RPMI7951 (cell line): Measurements from ENCODE around the gene INPP5B. TPM values are rescaled to one million over a fixed set of nuclear protein-coding genes. Genes with fewer than 3 reads are reported as not detected.
A peak's percentile ranks its signal among the peaks of the same experiment; 100 is the strongest.
"Not testable (repeated sequence)": the region's sequence is repeated elsewhere in the genome, so short reads cannot be mapped to it uniquely, and the experiment has no call there.

Experiments
- DNase-seq: peaks from one replicate; pipeline ENCODE4 v3.0.0-alpha.2; 2012; ENCODE audit warnings: low read depth
- total RNA-seq: library from RNA; depleted of rRNA; stranded (reverse); fragments of >200 nt; shearing (Covaris generic); gene quantifications from 2 replicates; pipeline ENCODE4 v1.2.3, GENCODE V29; 2014

Gene INPP5B
- total RNA-seq, 1 experiment from 2014 or later, result 14.1 TPM

GRCh38 chr1:37914719-37915475, 32.0 kb downstream of the INPP5B start:
- no peak for DNase-seq

- not testable (repeated sequence) for DNase-seq
Measured at GRCh38 chr1:37911478-37911877, 35.4 kb downstream of the INPP5B start.

GRCh38 chr1:37910886-37911285, 36.0 kb downstream of the INPP5B start:
- DNase-seq, result not testable (repeated sequence)

GRCh38 chr1:37908531-37908930, 38.3 kb downstream of the INPP5B start:
- not testable (repeated sequence) for DNase-seq

GRCh38 chr1:37907416-37908125, 39.3 kb downstream of the INPP5B start:
- not testable (repeated sequence) for DNase-seq

GRCh38 chr1:37906591-37906990, 40.3 kb downstream of the INPP5B start:
- DNase-seq, result not testable (repeated sequence)

DNA sequence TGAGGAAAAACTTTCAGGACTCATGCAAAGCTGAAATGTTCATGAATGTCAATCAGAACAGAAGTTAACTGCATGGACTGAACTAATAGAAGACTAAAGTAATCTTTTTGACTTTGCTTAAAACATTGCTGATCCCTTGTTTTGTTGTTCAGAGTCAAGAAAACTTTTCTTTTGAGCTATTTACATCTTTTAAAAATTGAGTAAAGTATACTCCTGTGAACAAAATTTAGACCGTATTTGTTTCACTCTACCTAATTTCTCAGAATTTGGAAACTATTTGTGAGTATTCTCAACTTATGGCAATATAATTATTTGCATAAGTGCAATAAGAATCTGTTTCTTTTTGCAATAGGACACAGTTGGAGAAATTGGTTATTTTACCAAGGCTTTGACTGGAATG, 41.1 kb downstream of the INPP5B start:
- DNase-seq, result no peak

GRCh38 chr1:37903921-37904320, 42.9 kb downstream of the INPP5B start:
- not testable (repeated sequence) for DNase-seq

DNA sequence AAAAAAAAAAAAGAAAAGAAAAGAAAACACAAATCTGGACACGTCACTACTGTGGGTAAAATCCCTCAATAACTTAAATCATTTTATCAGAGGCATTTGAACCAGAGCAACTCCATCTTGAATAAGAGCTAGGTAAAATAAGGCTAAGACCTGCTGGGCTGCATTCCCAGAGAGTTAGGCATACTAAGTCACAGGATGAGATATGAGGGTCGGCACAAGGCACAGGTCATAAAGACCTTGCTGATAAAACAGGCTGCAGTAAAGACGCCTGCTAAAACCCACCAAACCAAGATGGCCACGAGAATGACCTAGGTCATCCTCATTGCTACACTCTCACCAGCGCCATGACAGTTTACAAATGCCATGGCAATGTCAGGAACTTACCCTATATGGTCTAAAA, 43.9 kb downstream of the INPP5B start:
- no peak for DNase-seq

- DNase-seq, result no peak
Measured at GRCh38 chr1:37901893-37902225, 45.0 kb downstream of the INPP5B start.

- DNase-seq, result no peak
Measured at GRCh38 chr1:37901191-37901892, 45.5 kb downstream of the INPP5B start.

DNA sequence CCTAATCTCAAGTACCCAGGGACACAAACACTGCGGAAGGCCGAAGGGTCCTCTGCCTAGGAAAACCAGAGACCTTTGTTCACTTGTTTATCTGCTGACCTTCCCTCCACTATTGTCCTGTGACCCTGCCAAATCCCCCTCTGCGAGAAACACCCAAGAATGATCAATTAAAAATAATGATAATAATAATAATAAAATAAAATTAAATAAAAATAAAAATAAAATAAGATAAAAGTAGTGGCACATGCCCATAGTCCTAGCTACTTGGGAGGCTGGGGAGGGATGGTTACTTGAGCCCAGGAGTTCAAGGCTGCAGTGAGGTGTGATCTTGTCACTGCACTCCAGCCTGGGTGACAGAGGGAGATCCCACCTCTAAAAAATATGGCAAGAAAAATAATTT, 49.3 kb downstream of the INPP5B start:
- not testable (repeated sequence) for DNase-seq

GRCh38 chr1:37893673-37894072, 53.2 kb downstream of the INPP5B start:
- no peak for DNase-seq

DNA sequence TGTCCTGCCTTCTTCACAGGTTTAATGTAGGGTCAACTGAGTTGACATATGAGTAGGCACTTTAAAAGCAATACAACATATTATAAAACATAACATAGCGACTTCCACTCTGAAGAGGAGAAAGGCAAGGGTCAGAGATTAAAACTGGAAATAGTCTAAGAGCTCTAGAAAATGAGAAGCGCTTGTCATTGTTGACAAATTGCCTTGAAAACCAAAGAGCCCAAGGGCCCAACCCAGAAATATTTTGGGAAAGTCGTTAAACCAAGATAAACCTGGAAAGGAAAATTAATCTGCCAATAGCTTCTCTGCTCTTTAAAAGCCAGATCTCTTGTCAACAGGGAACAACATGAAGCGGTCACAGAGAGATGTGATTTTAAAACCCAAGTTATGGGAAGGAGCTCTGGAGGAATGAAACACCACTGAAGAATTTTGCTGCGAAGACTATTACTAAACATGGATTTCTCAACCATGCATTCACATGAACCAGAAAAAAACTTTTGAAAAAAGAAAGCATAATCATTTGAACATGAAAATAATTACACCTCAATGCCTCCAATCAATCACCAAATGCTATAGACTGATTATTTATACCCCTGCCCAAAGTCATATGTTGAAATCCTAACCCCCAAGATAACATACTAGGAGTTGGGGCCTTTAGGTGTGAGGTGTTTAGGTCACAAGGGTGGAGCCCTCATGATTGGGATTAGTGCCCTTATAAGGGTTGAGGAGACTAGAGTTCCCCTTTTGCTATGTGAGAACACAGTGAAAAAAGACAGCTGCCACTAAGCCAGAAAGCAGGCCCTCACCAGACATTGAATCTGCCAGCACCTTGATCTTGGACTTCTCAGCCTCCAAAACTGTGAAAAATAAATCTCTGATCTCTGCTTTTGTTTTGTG, 54.5 kb downstream of the INPP5B start:
- DNase-seq, result no peak

- peak; percentile 31 for DNase-seq
Measured at GRCh38 chr1:37890378-37891014, 56.4 kb downstream of the INPP5B start.

DNA sequence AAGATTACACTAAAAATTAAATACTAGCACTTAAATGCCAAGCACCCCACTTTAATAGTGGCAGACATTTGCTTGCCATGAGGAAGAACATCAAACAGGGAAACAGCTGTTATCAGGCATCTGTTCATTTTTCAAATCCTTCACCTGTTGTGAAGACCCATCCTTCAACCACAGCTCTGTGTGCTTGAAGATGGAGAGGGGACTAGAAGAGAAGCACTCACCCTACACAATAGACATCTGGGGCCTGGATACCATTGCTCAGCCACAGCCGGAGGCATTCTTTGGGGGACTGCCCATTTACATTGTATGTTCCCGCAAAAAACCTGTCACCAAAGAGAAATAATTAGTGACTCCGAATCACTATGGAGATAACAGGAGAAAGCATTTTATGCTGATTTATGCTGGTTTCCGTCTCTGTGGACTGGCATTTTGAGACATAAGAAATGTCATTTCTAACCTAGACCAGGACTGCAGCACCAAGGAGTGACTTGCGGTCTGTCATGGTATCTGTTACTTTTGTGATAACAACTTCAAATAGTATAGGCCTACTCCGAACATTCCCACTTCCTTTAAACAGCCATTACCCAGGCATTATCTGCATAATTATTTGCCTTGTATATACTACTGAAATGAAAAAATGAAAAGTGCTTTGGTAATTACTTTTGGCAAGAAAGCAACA, 58.7 kb downstream of the INPP5B start:
- no peak for DNase-seq

- DNase-seq, result no peak
Measured at GRCh38 chr1:37884145-37884544, 62.7 kb downstream of the INPP5B start.

GRCh38 chr1:37883671-37884070, 63.2 kb downstream of the INPP5B start:
- no peak for DNase-seq

DNA sequence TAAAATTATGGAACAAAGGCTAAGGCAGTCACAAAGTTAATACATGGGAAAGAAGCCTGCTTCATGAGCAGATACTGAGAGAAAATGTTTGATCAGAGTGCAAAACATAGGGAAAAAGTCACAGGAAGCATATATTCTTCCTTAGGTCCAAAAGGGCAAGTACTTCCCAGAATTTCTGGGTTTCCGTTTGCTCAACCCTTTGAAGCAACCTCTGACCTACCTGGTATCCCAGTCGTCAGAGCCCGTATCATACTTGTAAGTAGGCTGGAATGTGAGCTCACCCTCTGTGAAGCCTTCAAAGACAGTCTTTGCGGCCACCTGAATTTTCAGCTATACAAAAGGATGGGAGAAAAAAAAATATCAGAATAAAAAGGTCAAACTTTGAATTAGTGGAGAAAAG, 67.0 kb downstream of the INPP5B start:
- no peak for DNase-seq

- no peak for DNase-seq
Measured at GRCh38 chr1:37878071-37878470, 68.8 kb downstream of the INPP5B start.

- no peak for DNase-seq
Measured at GRCh38 chr1:37875833-37876232, 71.0 kb downstream of the INPP5B start.
